NCI-H2029 treated with DMSO at 0.1 percent for 48 hours (cell line): ENCODE results near the gene ATP9B.
"Not testable (repeated sequence)": the region's sequence is repeated elsewhere in the genome, so short reads cannot be mapped to it uniquely, and the experiment has no call there.

ENCODE experiments used
- DNase-seq: peaks from one replicate; lab custom pipeline; 2025; lab: John Stamatoyannopoulos, UW

ATP9B gene

GRCh38 chr18:79136742-79137141, 67.5 kb downstream of the ATP9B start:
- DNase-seq, result no peak

DNA sequence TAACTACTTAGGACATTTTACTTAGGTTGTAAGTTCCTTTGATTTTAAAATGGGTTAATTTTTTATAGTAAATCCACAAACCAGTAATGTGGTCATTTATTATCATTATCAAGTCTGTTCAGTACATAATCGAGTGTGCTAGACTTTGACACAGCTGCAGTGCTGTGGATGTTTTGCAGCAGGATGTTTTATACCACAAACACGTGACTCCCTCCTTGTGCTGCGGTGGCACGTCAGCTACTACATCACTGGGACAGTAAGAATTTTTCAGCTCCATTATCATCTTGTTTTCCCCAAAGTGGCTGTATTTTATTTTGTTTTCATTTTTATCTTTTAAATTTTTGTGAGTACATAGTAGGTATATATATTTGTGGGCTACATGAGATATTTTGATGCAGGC, 70.0 kb downstream of the ATP9B start:
- no peak for DNase-seq

- DNase-seq, result no peak
Observed at GRCh38 chr18:79147014-79147413, 77.8 kb downstream of the ATP9B start.

GRCh38 chr18:79151191-79151590, 82.0 kb downstream of the ATP9B start:
- no peak for DNase-seq

GRCh38 chr18:79156327-79156726, 87.1 kb downstream of the ATP9B start:
- no peak for DNase-seq

GRCh38 chr18:79164706-79165105, 95.5 kb downstream of the ATP9B start:
- no peak for DNase-seq

DNA sequence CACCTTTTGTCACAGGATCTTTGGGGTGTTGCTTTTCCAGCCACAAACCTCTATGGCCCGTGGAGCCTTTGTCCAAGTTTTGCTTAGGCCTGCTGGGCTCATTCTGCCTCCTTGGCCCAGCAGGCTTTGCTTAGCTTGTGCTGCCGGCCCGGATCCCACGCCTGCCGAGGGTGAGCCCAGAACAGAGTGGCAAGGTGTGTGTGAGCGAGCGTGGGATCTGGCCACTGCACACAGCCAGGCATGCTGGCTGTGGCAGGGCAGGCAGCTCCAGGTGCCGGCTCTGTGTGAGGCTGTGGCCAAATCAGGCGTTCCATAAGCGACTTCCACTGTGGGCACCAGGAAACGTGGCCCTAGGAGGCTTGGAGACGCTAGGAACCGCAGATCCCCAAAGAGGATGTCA, 97.5 kb downstream of the ATP9B start:
- no peak for DNase-seq

DNA sequence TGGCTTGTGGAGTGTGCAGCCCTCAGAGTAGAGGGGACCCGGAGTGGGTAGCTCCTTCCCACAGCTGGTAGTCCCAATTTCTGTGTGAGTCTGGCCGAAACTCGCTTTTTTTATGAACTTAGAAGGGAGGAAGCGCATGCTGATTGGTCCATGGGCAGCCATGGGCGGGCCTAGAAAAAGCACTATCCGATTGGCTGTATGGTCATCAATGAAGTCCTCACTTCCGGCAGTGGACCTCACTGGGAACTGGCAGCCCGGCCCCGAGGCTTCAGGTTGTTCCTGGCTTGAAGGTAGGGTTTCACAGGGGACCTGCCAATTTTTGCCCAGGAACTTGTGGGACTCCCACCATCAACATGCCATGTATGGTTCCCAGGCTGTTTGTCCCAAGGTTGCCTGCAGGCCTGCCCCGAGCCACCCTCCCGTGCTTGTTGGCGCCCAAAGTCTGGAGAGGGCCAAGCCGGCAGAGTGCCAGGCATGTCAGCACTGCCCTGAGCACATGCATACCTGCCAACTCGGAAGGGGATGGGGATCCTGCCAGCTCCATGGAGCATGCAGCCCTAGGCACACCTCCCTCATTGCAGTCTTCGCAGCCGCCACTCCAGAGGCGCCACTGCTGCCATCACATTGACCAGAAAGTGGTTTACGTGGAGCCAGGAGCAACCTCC, 98.5 kb downstream of the ATP9B start:
- DNase-seq, result peak; percentile 14

- DNase-seq, result no peak
Observed at GRCh38 chr18:79169958-79170555, 100.9 kb downstream of the ATP9B start.

GRCh38 chr18:79172331-79172730, 103.1 kb downstream of the ATP9B start:
- DNase-seq, result not testable (repeated sequence)

DNA sequence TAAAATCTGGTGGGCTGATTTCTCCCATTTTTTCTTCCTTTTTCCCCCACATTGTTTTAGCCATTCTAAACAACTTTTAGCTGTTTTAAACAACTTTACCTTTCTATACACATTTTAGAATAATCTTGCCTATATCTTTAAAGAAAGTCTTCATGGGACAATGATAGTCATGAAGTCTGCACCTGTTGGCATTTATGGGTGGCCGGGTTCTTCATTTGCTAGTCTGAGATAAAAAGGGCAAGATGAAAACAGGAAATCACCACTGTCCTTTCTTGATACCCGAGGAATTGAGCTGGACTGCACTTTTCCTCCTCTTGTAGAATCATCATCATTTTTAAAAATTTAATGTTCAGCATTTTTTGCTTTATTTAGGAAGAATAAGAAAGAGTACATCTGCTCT, 104.5 kb downstream of the ATP9B start:
- no peak for DNase-seq

DNA sequence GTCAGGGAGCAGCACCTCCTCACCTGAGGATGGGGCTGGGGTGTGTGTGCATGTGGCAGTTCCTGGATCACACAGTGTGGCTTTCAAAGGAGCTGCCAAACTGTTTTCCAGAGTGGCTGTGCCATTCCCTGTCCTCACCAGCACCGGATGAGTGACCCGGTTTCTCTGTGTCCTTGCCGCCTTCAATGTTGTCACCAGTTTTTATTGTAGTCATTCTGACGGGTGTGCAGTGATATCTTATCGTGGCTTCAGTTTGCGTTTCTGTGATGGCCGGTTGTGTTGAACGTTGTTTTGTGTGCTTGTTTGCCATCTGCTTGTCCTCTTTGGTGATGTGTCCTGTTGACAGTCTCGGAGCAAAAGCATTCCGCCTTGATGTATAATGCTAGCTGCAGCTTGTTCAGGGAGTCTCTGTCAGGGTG, 108.9 kb downstream of the ATP9B start:
- no peak for DNase-seq

DNA sequence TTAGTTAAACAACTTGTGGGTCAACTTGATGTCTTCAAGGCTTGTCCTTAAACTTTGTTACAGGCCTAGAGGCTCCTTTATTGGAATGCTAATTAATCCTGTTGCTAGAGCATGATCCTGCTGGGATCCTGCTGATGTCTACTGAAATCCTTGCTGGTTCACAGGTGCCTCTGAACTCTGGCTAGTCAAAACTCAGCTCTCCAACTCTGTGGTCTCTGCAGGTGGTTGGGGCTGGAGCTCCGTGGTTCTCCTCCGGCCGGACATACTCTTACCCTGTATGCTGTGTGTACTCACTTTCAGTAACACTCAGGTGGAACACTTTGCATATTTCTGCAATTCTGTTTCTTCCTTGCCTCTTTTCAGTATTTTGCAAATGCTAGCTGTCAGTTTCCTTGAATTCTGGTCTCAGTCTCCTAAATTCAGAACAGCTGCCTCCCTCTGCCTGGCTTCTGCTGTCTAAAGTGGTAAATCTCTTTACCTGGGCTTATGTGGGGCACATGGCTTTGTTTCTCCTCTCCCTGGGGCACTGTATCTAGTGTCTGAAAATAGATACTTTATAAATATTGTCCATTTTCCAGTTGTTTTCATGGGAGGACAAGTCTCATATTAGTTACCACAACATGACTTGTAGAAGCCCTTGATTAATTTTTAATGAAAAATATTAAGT, 113.0 kb downstream of the ATP9B start:
- no peak for DNase-seq

DNA sequence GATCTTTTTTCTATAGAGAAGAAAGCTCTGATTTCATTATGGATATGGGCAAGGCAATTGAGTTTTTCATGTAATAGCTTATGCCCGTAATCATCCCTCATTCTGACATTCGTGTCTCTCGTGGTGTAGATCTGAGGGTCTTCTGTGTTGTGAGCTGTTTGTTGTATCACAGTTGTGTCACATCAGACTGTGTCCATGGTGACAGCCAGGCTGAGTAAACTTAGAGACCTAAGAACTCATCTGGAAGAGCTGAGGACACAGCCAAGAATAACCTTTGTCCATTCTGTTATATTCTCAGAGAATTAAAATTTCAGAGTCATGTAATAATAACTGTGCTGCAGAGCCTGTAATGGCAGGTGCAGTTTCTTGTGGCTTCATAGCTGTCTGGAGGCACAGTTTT, 116.5 kb downstream of the ATP9B start:
- DNase-seq, result no peak

DNA sequence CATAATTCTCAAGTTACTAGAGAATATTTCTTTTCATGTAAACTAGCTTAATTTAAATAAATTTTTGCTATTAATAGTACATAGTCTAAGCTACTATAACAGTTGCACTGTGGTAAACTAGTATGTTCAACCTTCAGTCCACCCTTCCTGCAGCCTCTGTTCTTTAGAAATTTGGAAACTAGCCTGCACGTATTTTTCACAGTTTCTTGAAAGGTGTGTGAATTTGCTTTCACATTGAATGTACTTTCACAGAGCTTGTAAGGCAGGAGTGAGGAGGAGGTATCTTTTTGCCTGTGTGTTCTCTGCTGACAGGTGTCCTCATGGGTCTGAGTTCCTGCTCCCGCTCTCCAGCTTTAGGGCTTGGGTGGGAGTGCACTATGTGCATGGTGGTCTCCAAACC, 117.5 kb downstream of the ATP9B start:
- no peak for DNase-seq

DNA sequence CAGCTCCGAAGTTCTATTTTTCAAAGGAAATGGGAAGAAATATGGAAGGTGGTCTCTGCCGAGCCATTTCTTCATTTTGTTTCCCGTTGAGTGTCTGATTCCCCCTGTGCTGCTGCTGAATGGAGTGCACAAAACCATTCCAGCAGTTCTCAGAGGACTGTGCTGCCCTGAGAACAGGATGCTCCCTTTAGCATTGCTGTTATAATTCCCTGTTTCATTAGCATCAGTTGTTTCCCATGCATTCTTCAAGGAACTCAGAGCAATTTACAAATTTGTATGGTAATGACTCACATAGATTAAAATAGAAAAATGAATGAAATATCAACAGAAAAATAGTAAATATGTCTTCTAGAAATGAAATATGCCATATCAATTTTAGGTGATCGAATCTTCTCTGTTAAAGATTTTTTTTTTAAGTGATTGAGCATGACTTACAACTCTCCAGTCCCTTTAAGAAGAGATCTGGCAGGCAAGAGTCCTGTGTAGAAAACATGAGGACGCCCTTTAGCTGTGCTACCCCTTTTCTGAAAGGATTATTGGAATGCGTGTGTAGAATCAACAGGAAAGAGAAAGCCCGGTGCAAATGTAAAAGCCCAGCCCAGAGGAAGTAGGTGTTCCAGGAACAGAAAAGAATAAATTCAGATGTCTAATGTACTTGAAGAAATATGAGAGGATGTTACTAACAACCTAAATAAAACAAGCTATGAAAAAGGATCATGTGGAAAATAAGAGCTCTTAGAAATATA, 118.5 kb downstream of the ATP9B start:
- DNase-seq, result no peak

DNA sequence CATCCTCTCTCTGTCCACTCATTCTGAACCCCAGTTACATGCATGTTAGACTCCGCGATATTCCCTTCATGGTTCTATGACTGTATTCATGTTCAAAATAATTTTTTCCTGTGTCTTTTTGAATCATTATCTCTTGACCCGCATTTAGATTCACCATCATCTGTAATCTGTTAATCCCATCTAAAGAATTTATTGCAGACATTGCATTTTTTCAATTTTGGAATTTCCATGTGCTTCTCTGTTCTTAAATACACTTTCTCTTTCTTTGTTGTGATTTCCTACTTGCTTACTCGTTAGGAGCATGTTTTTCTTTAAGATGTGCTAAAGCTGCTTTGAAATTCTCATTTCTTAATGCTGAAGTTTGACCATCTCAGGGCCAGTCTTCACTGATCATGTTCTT, 122.2 kb downstream of the ATP9B start:
- no peak for DNase-seq

DNA sequence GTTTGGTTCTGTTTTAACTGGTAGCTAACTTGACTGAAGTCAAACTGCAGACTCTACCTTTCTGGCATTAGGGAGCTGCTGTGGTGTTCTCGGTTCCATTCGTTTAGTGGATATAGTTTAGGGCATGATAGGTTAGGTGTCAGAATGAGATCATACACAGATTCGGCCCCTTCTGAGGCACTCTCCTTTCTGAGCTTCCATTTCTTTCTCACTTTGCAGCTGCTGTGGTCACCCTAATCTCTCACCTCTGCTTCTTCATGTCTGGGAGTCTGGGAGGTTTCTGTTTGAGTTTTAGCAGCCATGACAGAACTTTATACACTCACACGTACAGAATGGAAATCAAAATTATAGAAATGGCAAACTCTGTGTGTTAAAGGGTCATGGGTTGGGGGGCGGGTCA, 122.8 kb downstream of the ATP9B start:
- no peak for DNase-seq

GRCh38 chr18:79193826-79194225, 124.6 kb downstream of the ATP9B start:
- DNase-seq, result no peak

- no peak for DNase-seq
Observed at GRCh38 chr18:79195716-79196683, 126.8 kb downstream of the ATP9B start.

DNA sequence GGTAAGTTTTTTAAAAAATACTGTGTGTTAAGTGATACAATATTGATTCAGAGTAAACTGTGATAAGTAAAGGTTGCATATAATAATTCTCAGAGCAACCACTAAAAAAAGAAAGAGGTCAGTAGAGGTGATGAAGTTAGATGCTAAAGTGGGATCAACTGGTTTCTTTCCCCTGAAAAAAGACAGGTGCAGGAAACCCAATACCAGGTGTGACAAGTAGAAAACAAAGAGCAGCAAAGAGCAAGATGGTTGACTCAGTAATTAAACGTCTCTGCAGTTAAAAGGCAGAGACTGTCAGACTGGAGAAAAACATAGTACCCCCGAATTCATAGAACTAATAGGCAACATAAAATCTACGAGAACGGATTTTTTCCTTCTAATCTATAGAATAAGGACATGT, 128.3 kb downstream of the ATP9B start:
- no peak for DNase-seq
